Suprapubic skin (tissue), 4 donors: ENCODE results near the gene KLHL26.

ENCODE experiments used
- CTCF ChIP-seq, 2 donors: fragments of 200-600 bp in 1 of 2; fragments of 450-650 bp in 1 of 2; sonication (generic) in 1 of 2; IDR thresholded peaks; one replicate each; pipeline ENCODE4 v1.5.1; 2016 to 2019; ENCODE audit warnings: antibody characterized with exemption in 2 of 2, mild to moderate bottlenecking in 1 of 2, moderate library complexity in 1 of 2
- EP300 ChIP-seq: sonication (generic); formaldehyde crosslinking; IDR thresholded peaks from one replicate; pipeline ENCODE4 v1.6.1; 2017; ENCODE audit warnings: antibody characterized with exemption
- POLR2A ChIP-seq, 2 donors: fragments of 450-650 bp; IDR thresholded peaks; one replicate each; pipeline ENCODE4 v1.6.1; 2017; ENCODE audit warnings: antibody characterized with exemption in 2 of 2, mild to moderate bottlenecking in 2 of 2, moderate library complexity in 2 of 2
- POLR2AphosphoS5 ChIP-seq, 3 donors: sonication (generic); formaldehyde crosslinking; IDR thresholded peaks; one replicate each; pipeline ENCODE4 v1.6.1; 2017; ENCODE audit warnings: antibody characterized with exemption in 3 of 3

- TF ChIP-seq CTCF (IDR thresholded peaks at IDR 0.05) (no peak), POLR2AphosphoS5 (IDR thresholded peaks at IDR 0.05) (no peak), POLR2A (IDR thresholded peaks at IDR 0.05) (no peak), EP300 (no peak)
Observed at GRCh38 chr19:18620902-18621301, 15.9 kb upstream of the KLHL26 start.
